ENCODE data around the gene MATN1.
"Not testable (repeated sequence)": the region's sequence is repeated elsewhere in the genome, so short reads cannot be mapped to it uniquely, and the experiment has no call there.

Gene MATN1

DNA sequence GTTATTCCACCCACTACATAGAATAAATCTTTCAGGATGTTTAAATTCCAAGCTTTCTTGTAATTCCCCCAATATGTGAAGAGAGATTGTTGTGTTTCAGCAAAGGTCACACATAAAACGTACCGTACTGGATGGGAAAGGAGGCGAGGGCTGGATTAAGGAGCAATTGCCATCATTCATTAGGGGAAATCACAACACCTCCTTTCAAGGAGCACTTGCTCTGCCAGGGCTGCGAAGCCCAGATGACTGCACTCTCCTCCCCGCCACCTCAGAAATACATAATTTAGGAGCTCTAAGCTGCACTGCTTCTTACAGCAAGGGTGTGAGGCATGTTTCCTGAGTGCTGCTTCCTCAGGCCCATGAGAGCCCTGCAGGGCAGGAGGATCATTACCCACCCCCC lies 29.6 kb downstream of the MATN1 start:
- no peak for DNase-seq

DNA sequence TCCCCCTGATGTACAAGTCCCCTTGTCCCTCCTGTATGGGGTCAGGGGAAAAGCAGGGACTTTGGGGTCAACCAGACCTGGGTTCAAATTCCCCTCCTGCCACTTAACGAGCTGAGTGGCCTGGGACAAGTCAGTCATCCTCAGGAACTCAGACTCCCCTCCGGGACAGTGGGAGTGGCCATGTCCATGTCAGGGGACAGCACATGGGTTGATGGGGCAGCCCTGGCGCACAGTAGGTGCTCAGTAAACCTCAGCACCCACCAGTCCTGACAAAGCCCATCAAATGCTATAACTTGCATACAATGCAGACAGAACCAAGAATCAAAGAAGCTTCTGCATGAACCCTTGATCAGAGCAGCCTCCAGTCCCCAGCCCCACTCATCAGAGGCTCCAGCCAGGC lies 30.0 kb downstream of the MATN1 start:
- DNase-seq = no peak

DNA sequence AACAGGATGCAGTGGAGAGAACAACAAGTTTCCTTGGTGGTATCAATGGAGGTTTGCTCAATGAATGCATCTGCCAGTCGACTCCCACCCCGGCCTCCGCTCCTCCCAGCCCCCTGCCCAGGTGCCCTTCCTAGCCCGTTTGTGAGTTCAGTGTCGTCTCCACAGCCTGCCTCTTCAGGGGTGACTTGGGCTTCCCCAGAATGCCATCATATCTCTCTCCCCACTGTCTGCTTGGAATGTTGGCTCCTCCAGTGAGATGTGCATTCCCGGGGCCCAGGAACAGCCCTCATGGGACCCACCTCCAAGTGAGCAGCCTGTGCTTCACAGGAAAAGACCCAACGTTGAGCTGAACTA lies 30.5 kb downstream of the MATN1 start:
- DNase-seq = no peak

DNA sequence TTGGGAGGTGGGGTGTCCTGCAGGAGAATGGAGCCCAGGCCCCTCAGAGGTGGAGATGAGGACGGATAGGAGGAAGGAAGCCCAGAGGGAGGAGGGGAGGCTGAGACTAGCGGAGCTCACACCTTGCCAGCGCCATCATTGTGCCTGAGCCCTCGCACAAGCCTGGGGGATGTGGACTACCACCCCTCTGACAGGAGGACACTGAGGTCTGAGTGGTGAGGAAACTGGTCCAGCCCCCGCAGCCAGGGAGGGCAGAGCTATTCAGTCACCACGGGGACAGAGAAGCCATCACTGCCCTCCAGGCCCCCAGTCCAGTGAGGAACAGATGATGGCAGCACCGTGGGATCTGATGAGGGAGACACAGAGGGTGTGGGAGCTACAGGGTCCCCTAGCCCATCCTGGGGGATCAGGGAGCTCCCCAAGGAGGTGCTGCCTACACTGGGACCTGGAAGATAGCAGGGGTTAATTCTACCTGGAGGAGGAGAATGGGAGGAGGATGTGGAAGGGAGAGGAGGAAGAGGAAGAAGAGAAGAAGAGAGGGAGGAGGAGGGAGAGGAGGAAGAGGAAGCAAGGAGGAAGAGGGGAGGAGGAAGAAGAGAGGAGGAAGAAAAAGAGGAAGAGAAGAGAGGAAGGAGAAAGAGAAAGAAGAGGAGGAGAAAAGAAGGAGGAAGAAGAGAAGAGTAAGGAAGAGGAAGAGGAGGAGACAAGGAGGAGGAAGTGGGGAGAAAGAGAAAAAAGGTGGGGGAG lies 31.0 kb downstream of the MATN1 start:
- no peak for DNase-seq

DNA sequence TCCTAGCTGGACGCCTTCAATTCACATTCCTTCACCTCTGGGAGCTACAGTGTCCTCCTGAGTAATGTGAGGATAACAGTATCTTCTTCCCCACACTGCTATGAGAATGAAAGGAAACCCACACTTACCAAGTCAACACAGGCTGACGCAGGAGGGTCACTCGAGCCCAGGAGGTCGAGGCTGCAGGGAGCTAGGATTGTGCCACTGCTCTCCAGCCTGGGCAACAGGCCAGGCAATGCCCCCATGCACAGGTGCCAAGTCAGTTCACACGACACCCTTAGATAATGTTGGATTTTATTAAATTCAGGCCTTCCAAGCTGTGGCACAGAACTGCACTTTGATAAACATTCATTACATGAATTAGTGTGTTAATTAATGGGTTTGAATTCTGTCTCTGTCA lies 31.9 kb downstream of the MATN1 start:
- DNase-seq = no peak

DNA sequence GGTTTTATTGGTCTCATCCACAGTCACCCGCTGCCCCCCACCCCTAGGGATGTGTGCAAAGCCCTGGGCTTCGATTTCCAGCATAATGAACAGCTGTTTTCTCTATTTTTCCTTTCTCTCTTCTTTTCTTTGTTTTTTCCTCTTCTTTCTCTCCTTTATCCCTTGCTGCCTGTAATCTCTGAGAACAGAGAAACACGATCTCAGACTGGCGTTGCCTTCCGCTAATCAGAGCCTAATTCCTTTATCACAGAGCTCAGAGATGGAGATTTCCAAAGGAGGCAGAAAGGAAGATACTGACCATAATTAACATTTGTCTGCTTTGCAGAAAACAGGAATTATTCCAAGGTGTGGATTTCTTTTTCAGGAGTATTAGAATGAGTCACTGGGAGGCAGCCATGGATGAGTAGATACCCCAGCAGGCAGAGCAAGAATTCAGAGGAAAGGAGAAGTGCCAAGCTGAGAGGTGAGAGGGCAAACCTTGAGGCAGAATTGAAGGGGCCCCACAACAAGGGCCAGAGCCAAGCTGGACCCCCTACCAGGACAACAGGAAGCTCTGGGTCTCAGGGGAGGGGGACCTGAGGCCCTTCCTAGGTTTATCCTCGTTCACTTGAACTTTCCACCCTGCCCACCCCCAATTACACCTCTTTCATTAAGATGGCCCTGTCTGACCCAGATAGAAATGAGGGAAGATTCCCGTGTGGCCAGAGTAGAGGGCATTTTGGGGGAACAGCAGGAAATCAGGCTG lies 33.3 kb downstream of the MATN1 start:
- DNase-seq = no peak

DNA sequence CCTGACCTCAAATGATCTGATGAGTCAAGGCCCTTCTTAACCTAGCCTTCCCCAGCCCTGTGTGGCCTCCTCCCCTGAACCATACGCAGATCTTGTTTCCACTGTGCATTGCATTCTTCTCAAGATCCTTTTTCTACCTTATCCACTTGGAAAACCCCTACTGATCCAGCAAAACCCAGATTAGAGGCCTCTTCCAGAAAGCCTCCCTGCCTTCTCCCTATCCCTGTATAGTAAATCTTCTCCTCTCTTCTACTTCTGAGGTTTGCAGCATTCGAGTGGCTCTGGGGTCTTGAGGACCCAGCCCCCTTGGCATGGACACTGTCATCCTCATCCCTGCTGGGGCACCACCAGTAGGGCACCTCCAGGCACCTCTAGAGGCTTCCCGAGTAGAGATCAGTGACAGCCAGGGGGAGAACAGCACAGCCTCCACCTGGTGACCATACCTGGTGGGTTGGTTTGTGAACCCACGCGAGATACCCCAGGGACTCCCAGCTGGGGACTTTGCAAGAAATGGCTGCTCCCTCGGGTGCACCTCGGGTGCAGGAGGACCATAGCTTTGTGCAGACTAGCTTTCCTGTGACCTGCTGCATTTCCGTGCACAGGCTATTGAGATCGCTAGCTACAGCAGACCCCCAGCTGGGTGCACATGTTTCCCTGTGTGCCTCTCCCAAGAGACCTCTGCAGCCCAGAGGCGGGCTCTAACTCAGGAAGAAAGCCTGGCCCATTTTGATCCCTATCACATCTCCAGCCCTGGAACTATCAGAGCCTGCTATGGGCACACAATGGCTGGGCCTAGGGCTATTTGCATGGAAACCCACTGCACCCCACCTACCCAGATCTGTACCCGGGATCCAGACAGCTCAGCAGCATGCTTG lies 34.2 kb downstream of the MATN1 start:
- DNase-seq = no peak

DNA sequence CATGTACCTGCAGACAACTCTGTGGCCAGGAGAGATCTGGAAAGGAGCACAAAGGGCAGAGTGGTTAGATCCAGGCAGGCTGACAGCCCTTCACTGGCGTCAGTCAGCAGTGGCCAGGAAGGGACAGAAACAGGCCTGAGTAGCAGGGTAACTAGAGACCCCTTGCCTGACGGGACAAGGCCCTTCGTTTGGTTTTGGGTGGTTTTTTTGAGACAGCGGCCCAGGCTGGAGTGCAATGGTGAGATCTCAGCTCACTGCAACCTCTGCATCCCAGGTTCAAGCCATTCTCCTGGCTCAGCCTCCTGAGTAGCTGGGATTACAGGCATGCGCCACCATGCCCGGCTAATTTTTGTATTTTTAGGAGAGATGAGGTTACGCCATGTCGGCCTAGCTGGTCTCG lies 34.9 kb downstream of the MATN1 start:
- DNase-seq = not testable (repeated sequence)

DNA sequence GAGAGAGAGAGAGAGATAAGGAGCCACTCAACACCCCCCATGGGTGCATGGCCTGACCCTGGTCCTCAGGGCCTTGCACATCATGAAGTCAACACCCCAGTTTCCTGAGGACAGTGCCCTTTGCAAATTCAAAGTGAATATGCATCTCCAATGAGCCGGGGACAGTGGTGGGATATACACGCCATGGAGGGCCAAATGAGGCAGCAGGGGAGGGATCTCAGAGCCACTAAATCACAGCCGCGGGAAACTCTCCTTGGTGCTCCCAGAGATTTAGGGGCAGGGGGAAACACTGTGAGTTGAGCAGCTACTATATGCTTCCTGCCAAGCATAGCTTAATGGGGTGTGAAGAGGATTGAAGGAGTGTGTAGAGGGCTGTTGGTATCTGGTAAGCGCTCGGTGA lies 35.5 kb downstream of the MATN1 start:
- DNase-seq = no peak

DNA sequence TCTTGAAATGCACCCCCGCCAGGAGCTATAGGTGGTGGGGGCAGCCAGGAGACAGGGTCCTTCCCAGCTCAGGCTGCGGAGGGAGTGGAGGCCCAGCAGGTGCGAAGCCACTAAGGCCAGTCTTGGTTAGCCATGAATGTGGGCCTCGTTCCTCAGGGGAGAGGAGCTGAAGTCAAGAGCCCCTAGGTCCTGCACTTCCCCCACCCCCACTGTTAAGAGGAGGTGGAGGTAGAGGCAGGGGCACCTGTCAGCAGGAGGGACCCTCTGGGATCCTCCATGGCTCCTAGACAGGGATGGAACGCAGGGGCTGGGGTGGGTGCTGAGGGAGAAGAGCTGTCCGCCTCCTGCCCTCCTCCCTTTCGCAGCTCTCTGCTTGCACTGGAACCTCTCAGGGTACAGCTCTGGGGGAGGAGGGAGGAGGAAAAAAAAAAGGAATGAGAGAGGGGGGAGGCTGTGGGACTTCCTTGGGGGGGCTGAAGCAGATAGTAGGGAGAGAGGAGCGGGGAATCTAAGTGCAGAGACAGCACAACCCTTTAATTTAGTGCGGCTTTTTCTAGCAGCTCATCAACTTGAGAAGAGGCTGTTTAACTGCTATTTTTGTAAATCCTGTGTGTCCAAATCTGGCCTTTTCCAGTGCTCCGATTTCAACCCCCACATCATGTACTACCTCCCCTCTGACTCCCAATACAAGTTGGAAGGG lies 37.0 kb downstream of the MATN1 start:
- no peak for DNase-seq

DNA sequence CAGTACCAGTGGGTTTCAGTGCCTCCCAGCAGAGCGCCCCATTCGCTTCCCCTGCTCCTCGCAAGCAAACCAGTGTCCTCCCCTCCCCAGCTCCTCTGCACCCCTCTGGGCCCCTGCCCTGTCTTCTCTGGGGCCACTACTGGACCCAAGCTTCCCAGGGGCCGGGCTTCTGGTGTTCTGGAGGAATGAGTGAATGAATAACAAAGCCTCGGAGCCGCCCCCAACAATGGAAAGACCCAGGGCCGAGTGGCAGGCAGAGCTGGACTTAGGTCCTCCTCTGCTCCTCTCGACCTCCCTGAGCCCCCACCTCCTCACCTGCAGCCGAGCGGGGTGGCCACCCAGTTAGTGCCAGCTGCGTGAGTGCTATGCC lies 37.6 kb downstream of the MATN1 start:
- no peak for DNase-seq

DNA sequence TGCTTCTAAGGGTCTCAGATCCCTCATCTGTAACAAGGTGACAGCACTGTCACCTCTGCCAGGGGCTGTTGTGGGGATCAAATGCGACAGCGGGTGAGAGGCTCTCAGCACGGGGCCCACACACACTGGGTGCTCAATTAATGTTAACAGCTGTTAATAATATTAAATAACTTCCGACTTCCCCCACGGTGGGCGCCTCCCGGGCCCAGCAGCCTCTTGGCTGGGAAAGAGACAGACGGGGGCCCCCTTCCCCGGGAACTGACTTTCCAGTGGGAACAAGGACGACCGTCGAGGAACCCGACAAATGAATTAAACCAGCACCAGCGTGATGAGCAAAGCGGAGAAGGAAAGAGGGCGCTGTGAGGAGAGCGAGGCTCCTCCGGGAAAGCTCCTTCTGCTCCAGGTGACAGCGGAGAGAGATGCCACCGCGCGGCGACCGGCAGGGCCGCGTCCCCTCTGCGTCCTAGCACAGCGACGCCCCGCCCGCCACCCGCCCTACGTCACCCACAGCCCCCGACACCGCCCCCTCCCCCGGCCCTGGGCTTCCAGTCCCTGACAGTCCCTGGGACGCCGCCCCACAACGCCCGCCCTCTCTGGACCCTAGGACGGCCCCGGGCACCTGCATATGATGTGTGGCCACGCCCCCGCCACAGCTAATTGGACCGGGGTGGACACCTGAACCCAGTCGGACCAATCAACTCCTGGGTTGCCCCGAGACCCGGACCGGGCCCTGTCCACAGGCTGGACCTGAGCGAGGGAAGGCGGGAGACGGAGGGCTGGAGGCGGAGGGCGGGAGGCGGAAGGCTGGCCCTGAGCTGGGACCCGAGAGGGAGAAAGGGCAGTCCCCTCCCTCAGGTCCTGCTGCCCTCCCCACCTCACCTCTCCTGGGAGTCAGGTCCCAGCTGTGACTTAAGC lies 38.2 kb downstream of the MATN1 start:
- no peak for DNase-seq

DNA sequence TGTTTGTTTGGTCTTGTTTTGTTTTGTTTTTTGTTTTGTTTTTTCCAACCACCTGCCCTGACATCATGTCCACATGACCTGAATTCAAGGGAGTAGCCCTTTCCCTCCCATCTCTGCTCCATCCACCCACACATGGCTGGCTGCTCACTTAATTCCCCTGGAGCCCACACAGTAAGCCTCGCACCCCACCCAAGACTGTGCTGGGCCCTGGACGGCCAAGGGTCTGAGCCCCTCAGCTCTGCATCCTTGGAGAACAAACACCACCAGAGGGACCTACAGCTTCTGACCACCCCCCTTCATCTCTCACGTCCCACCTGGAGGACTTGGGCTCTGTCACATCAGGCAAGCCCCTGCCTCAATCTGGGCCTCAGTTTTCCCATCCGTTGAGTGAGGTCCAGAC lies 39.1 kb downstream of the MATN1 start:
- DNase-seq = no peak

DNA sequence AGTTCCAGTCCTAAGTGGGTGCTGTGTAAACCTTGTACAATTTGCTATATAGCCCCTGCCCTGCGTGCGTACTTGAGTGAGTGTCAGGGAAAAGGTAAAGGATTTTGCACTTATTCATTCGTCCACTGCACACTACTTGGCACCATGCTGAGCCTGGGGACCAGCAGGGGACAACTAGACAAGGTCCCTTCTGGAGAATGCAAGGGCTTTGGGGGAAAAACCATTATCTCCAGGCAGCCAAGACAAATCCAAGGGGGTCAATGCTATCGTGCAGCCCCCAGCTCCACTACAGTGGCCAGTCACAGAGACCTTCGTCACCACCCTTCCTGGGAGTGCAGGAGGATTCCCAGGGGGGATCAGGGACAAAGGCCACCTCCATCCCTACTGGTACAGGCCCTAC lies 39.7 kb downstream of the MATN1 start:
- no peak for DNase-seq

DNA sequence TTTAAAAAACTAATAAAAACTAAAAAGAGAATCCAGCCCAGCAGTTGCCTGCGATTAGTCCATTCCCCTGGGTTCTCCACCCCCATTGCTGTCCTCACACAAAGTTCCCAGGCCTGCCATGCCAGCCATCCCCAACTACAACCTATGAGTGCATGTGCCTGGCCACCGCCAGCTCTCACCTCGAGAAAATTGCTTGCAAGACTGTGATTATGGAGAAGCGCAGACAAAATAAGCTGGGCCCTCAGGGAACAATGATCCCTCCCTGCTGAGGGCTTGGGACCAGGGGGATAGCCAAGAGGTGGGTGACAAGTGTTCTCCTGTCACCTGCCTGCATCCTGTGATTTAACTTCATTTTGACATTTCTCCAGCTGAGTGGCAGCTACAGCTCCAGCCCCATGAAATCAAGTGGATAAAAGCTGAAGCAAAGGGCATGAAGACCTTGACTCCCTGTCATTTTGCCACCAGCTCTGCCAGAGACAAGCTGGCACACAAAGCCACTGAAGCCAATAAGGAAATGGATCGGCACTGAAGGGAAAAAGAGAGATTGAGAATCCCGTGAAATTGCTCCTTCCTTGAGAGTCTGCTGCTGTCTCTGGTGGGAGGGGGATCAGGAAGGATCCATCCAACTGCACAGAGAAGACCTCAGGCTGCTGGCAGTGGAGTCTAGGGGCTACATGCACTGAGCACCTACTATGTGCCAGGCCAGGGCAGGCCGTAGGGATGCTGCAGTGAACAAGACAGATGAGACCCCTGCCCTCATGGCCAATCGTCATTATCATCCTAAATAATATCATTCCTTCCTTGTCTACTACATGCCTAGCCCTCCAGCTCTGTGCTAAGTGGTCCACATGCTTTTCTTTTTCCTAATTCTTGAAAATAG lies 40.7 kb downstream of the MATN1 start:
- DNase-seq = no peak

DNA sequence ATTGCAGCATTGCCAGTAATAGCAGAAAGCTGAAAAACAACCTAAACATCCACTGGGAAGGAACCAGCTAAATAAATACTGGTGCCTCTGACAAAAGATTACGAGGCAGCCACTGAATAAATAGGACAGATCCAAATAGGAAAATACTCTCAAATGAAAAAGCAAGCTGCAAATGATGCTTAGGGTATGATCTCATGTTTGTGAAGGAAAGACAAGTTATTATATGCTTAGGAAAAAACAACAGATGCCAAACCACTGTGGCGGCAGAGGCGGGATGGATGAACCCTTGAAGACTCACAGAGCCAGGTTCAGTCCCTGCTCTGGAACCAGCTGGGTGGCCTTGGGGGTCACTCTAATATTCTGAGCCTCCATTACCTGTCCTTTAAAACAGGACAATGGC lies 41.6 kb downstream of the MATN1 start:
- DNase-seq = no peak

DNA sequence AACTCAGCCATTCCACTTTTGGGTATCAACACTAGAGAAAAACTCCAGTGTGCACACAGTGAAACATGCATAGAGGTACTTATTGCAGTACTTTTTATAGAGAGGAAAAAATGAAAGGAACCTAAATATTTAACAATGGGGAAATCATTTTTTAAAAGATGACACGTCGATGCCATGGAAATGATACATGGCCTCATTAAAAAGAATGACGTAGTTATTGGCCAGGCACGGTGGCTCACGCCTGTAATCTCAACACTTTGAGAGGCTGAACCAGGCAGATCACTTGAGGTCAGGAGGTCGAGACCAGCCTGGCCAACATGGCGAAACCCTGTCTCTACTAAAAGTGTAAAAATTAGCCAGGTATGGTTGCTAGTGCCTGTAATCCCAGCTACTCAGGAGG lies 42.5 kb downstream of the MATN1 start:
- DNase-seq = no peak

DNA sequence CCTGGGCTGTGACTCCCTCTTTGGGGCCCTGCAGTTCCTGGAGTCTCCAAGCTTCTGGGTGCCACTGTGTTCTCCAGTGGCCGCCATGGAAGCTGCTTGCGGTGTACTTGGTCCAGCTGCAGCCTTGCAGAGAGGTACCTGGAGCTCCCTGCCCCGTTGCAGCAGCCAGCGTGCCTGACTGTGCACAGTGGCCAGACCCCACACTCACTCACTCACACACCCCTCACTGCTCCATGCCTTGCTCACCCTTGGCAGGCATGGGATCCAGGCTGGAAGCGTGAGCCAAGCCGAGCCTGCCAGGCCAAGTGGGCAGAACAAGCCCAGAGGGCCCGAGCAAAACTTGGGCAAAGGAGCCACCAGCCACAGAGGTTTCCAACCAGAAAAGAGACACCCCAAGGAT lies 43.0 kb downstream of the MATN1 start:
- DNase-seq = no peak

DNA sequence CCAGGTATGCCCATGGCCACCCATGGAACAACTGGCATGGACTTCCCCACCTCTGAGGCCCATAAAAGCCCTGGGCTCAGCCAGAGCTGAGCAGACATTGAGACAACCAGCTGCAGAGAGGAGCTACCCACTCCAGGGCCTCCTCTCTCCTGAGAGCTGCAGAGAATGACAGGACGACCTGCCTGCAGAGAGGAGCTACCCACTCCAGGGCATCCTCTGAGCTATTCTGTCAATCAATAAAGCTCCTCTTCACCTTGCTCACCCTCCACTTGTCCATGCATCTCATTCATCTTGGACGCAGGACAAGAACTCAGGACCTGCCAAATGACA lies 43.4 kb downstream of the MATN1 start:
- DNase-seq = no peak

DNA sequence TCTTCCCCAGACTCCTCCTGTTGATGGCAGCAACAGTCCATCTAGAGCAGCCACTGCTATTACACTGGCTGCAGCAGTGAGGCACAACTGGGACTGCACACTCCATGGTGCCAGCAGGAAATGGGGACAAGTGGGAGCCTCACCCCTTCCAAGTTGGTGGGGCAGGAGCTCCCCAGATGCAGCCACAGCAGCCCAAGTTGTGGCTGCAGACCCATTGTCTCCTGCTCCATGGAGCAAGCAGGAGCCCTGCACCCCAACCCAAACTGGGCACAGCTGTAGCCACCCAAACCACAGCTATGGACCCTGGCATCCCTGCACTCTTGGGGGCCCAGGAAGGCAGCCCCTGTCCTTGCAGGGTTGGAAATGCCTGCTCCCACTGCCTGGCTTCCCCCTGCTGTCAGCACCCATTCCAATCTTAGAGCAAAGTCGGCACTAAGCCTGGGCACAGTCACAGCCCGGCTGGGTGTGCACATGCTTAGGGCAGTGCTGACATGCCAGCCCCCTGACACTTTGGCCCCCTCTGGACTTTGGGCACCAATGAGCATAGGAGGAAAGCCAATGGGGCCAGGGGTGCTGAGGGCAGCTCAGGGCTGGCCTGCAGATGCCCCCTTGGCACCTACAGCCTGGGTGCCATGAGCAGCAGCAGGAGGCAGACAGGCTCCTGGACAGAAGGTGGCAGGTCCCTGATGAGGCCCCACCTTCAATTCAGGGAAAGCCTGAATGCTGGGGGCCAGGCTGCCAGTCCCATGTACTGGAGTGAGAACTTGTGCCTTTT lies 44.0 kb downstream of the MATN1 start:
- no peak for DNase-seq

Measured in NK-92 treated with Interleukin-12 subunit alpha and Interleukin-12 subunit beta, amount 100 ng/mL, for 24 hours (cell line).